ENCODE measurements around the gene IL19. TPM values are rescaled to one million over a fixed set of nuclear protein-coding genes. Genes with fewer than 3 reads are reported as not detected.

Gene IL19
- total RNA-seq, 1 donor from 2014 or later = not detected

DNA sequence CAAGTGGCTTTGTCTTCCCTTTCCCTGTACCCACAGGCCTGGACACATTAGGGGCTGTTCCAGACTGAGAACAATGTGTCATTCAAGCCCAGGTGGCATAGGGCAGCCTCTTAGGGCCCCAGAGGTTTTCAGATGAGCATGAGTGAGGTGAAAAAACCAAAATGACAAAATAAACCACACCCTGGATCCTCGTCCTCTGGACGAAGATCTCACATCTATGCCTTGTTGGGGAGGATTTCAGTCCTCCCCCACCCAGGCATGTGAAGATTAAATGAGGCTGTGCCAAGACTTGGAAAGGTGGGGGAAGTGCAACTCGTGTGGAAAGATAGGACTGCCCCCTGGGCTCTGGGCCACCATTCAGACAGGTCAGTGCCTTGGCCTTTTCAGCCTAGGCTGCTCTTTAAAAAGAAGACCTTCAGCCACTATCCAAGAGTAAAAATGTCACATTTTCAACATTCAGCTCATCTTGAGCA is 32.8 kb upstream of the IL19 start:
- Mint-ChIP-seq H3K4me1 (peaks cover 24% of the 10 kb centered on the region), H3K36me3 (ENCODE audit: low read depth) (no peaks in the 10 kb centered on the region), H3K9me3 (no peaks in the 10 kb centered on the region), H3K27ac (ENCODE audit: unreplicated experiment) (peak overlapping the region; percentile 19), H3K27me3 (ENCODE audit: low read depth) (no peaks in the 10 kb centered on the region), H3K4me3 (no peak overlapping the region)
- no peak for DNase-seq (ENCODE audit: low read depth, low spot score)
- no peak for TF ChIP-seq CTCF (conservative IDR thresholded peaks at IDR 0.05)

- DNase-seq (ENCODE audit: low read depth, low spot score) = no peak
- no peak overlapping the region for H3K27ac Mint-ChIP-seq (ENCODE audit: unreplicated experiment)
Measured at GRCh38 chr1:206738370-206739366, 31.9 kb upstream of the IL19 start.

GRCh38 chr1:206739411-206740076 is 31.0 kb upstream of the IL19 start:
- DNase-seq (ENCODE audit: low read depth, low spot score) = no peak

More at GRCh38 chr1:206738370-206739366, 31.9 kb upstream of the IL19 start:
- Mint-ChIP-seq H3K4me1 (peaks cover 24% of the 10 kb centered on the region), H3K27me3 (ENCODE audit: low read depth) (no peaks in the 10 kb centered on the region), H3K9me3 (no peaks in the 10 kb centered on the region), H3K4me3 (no peak overlapping the region), H3K36me3 (ENCODE audit: low read depth) (no peaks in the 10 kb centered on the region)
- peak; percentile 54 for TF ChIP-seq CTCF (conservative IDR thresholded peaks at IDR 0.05)

GRCh38 chr1:206741142-206741701 is 29.4 kb upstream of the IL19 start:
- Mint-ChIP-seq H3K4me1 (peaks cover 24% of the 10 kb centered on the region), H3K27ac (ENCODE audit: unreplicated experiment) (no peak overlapping the region), H3K27me3 (ENCODE audit: low read depth) (no peaks in the 10 kb centered on the region), H3K4me3 (no peak overlapping the region), H3K36me3 (ENCODE audit: low read depth) (no peaks in the 10 kb centered on the region), H3K9me3 (no peaks in the 10 kb centered on the region)
- no peak for TF ChIP-seq CTCF (conservative IDR thresholded peaks at IDR 0.05)
- no peak for DNase-seq (ENCODE audit: low read depth, low spot score)

More at GRCh38 chr1:206739411-206740076, 31.0 kb upstream of the IL19 start:
- TF ChIP-seq CTCF (conservative IDR thresholded peaks at IDR 0.05) = no peak
- H3K27ac Mint-ChIP-seq (ENCODE audit: unreplicated experiment) = no peak overlapping the region
- H3K36me3 Mint-ChIP-seq (ENCODE audit: low read depth) = no peaks in the 10 kb centered on the region
- H3K27me3 Mint-ChIP-seq (ENCODE audit: low read depth) = no peaks in the 10 kb centered on the region
- no peak overlapping the region for H3K4me3 Mint-ChIP-seq
- peaks cover 24% of the 10 kb centered on the region for H3K4me1 Mint-ChIP-seq
- no peaks in the 10 kb centered on the region for H3K9me3 Mint-ChIP-seq

DNA sequence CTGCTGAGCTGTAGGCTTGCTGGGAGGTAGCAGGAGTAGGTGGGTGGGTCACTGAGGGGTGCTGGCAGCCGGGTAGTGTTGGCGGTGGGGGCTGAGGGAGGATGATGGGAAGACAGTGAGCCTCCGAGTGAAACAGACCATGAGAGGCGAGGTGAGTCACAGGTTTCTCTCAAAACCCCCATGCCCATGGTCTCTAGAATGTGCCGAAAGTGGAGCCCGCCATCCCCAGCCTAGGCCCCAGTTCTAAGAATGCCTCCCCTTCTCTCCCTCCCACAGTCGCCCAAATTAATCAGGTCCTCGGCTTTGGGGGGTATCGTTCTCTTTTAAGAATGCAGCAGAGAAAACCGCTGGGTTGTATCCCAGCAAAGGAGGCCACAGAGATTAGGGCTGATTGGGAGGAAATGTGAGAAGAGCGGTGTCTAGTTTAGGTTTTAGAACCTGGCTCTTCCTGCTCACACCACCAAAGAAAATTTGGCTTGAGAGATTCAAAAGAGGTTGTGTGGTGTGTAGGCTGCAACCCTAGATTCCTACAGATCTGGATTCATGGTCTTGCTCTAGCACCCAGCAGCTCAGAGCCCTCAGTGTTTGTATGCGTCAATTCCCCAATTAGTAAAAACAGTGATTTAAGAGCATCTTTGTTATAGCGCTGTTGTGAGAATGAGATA is 27.7 kb upstream of the IL19 start:
- Mint-ChIP-seq H3K27me3 (ENCODE audit: low read depth) (no peaks in the 10 kb centered on the region), H3K36me3 (ENCODE audit: low read depth) (no peaks in the 10 kb centered on the region), H3K4me3 (no peak overlapping the region), H3K4me1 (peaks cover 18% of the 10 kb centered on the region), H3K9me3 (no peaks in the 10 kb centered on the region), H3K27ac (ENCODE audit: unreplicated experiment) (no peak overlapping the region)
- TF ChIP-seq CTCF (conservative IDR thresholded peaks at IDR 0.05) = no peak
- DNase-seq (ENCODE audit: low read depth, low spot score) = no peak
